Measurements from ENCODE around the gene ZCCHC14.

ZCCHC14 gene

DNA sequence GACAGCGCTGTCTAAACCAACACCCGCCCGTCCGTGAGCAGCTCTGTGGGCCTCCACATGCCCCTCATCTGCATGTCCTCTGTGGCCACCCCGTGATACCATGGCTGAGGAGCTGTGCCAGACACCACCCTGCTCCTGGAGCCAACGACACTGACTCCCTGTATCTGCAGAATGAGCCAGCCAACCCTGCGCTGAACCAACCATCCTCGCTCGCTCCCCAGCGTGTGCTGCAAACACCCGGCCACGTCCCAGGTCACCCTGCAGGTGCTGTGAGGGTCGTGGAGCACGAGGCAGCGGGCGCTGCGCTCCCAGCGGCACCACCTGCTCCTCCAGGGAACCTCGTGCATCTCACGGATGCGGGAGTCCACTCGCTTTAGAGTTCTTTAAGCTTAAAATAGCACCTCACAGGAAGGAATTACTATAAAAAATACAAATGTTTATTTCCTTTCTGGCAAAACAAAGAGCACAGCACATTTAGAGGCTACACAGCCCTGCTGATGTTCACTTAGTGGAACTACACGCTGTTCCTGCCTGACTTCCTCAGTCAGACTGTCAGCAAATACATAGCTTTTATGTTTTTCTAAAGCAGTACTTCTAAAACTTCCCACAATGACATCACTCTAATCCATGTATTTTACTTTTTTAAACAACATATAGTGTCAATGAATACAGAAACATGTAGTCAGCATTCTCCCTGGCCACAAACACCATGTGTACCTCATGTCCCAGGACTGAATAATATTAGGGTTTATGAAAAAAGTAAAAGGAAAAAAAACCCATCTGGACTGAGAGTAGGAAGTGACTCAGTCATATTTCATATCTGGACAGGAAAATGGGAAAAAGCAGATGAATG, 57.2 kb downstream of the ZCCHC14 start:
- Histone ChIP-seq H2BK12ac (ENCODE audit: low read length in 2 of 2) (peak overlapping the region; percentile 22 to 70), H4K8ac (ENCODE audit: low read length) (peak overlapping the region; percentile 2), H3K18ac (ENCODE audit: low read depth in 1 of 2, low read length in 2 of 2) (peak overlapping the region; percentile 6 to 73), H2BK120ac (ENCODE audit: low read depth, low read length) (no peak overlapping the region), H3K4me1 (ENCODE audit: control insufficient read depth, insufficient read depth, low read depth, low read length) (peaks cover 35% of the 10 kb centered on the region), H3K9ac (ENCODE audit: low read length) (peak overlapping the region; percentile 62), H4K91ac (ENCODE audit: low read length) (peak overlapping the region; percentile 10), H3K14ac (ENCODE audit: low read length in 2 of 2) (peak overlapping the region in 1 of 2 experiments; percentile 97), H3K4ac (ENCODE audit: low read depth in 1 of 2, low read length in 2 of 2) (no peak overlapping the region), H3K4me3 (ENCODE audit: insufficient read depth in 1 of 2, low read depth in 1 of 2, low read length in 2 of 2) (peak overlapping the region in 1 of 2 experiments; percentile 68), H3K27me3 (ENCODE audit: control insufficient read depth in 1 of 2, insufficient read depth in 1 of 2, low read length in 2 of 2) (no peaks in the 10 kb centered on the region), H3K23ac (ENCODE audit: low read length in 2 of 2) (peak overlapping the region in 1 of 2 experiments; percentile 14), H2AK5ac (ENCODE audit: low read length, severe bottlenecking) (no peak overlapping the region), H2BK5ac (ENCODE audit: low read depth, low read length, poor library complexity, severe bottlenecking) (no peak overlapping the region), H3K9me3 (ENCODE audit: control insufficient read depth, low read length) (no peaks in the 10 kb centered on the region), H2BK15ac (ENCODE audit: low read depth, poor library complexity, severe bottlenecking) (no peak overlapping the region), H3K36me3 (ENCODE audit: control insufficient read depth in 1 of 2, insufficient read depth in 2 of 2, low read depth in 1 of 2, low read length in 2 of 2) (peaks cover 23 to 41% of the 10 kb centered on the region in 2 experiments), H3K4me2 (ENCODE audit: low read length, poor library complexity, severe bottlenecking) (no peak overlapping the region), H2AFZ (ENCODE audit: low read depth, low read length) (no peak overlapping the region), H3K79me1 (replicated peaks; ENCODE audit: low read length, poor library complexity, severe bottlenecking) (peaks cover 35% of the 10 kb centered on the region), H3K27ac (ENCODE audit: low read length, poor library complexity, severe bottlenecking) (peak overlapping the region; percentile 33)
- 82% methylated on average over 23 of the region's 23 CpGs for WGBS
- DNase-seq: peak; percentile 84

GRCh38 chr16:87434146-87434667, 58.6 kb downstream of the ZCCHC14 start:
- Histone ChIP-seq H2BK120ac (ENCODE audit: low read depth, low read length) (no peak overlapping the region), H3K4me3 (ENCODE audit: insufficient read depth in 1 of 2, low read depth in 1 of 2, low read length in 2 of 2) (no peak overlapping the region), H2AFZ (ENCODE audit: low read depth, low read length) (no peak overlapping the region), H4K8ac (ENCODE audit: low read length) (peak overlapping the region; percentile 36), H3K4me1 (ENCODE audit: control insufficient read depth, insufficient read depth, low read depth, low read length) (peaks cover 33% of the 10 kb centered on the region), H2AK5ac (ENCODE audit: low read length, severe bottlenecking) (no peak overlapping the region), H3K4ac (ENCODE audit: low read depth in 1 of 2, low read length in 2 of 2) (peak overlapping the region in 1 of 2 experiments; percentile 46), H2BK5ac (ENCODE audit: low read depth, low read length, poor library complexity, severe bottlenecking) (no peak overlapping the region), H3K79me1 (replicated peaks; ENCODE audit: low read length, poor library complexity, severe bottlenecking) (peaks cover 33% of the 10 kb centered on the region), H3K18ac (ENCODE audit: low read depth in 1 of 2, low read length in 2 of 2) (no peak overlapping the region), H3K4me2 (ENCODE audit: low read length, poor library complexity, severe bottlenecking) (no peak overlapping the region), H4K91ac (ENCODE audit: low read length) (peak overlapping the region; percentile 3), H2BK12ac (ENCODE audit: low read length in 2 of 2) (no peak overlapping the region), H2BK15ac (ENCODE audit: low read depth, poor library complexity, severe bottlenecking) (no peak overlapping the region), H3K27me3 (ENCODE audit: control insufficient read depth in 1 of 2, insufficient read depth in 1 of 2, low read length in 2 of 2) (no peaks in the 10 kb centered on the region), H3K27ac (ENCODE audit: low read length, poor library complexity, severe bottlenecking) (no peak overlapping the region), H3K9me3 (ENCODE audit: control insufficient read depth, low read length) (no peaks in the 10 kb centered on the region), H3K14ac (ENCODE audit: low read length in 2 of 2) (no peak overlapping the region), H3K23ac (ENCODE audit: low read length in 2 of 2) (no peak overlapping the region), H3K36me3 (ENCODE audit: control insufficient read depth in 1 of 2, insufficient read depth in 2 of 2, low read depth in 1 of 2, low read length in 2 of 2) (peaks cover 29 to 46% of the 10 kb centered on the region in 2 experiments), H3K9ac (ENCODE audit: low read length) (no peak overlapping the region)
- 95% methylated on average over 22 of the region's 22 CpGs for WGBS
- no peak for DNase-seq

- WGBS: 95% methylated on average over 15 of the region's 15 CpGs
- peak overlapping the region in 1 of 2 experiments; percentile 55 for H3K14ac ChIP-seq (ENCODE audit: low read length in 2 of 2)
- H3K18ac ChIP-seq (ENCODE audit: low read depth in 1 of 2, low read length in 2 of 2): peak overlapping the region; percentile 58 to 81
- no peaks in the 10 kb centered on the region for H3K9me3 ChIP-seq (ENCODE audit: control insufficient read depth, low read length)
- peak overlapping the region; percentile 12 to 27 for H3K4ac ChIP-seq (ENCODE audit: low read depth in 1 of 2, low read length in 2 of 2)
- no peak overlapping the region for H2AFZ ChIP-seq (ENCODE audit: low read depth, low read length)
- H3K4me2 ChIP-seq (ENCODE audit: low read length, poor library complexity, severe bottlenecking): no peak overlapping the region
- no peak overlapping the region for H3K4me3 ChIP-seq (ENCODE audit: insufficient read depth in 1 of 2, low read depth in 1 of 2, low read length in 2 of 2)
- H2BK12ac ChIP-seq (ENCODE audit: low read length in 2 of 2): peak overlapping the region in 1 of 2 experiments; percentile 21
- H3K9ac ChIP-seq (ENCODE audit: low read length): peak overlapping the region; percentile 31
- peak overlapping the region in 1 of 2 experiments; percentile 27 for H3K23ac ChIP-seq (ENCODE audit: low read length in 2 of 2)
- H3K27me3 ChIP-seq (ENCODE audit: control insufficient read depth in 1 of 2, insufficient read depth in 1 of 2, low read length in 2 of 2): no peaks in the 10 kb centered on the region
- no peak overlapping the region for H3K27ac ChIP-seq (ENCODE audit: low read length, poor library complexity, severe bottlenecking)
- peaks cover 34 to 53% of the 10 kb centered on the region in 2 experiments for H3K36me3 ChIP-seq (ENCODE audit: control insufficient read depth in 1 of 2, insufficient read depth in 2 of 2, low read depth in 1 of 2, low read length in 2 of 2)
- H2BK15ac ChIP-seq (ENCODE audit: low read depth, poor library complexity, severe bottlenecking): no peak overlapping the region
- no peak for DNase-seq
- H2BK5ac ChIP-seq (ENCODE audit: low read depth, low read length, poor library complexity, severe bottlenecking): no peak overlapping the region
- H3K79me1 ChIP-seq (replicated peaks; ENCODE audit: low read length, poor library complexity, severe bottlenecking): peaks cover 40% of the 10 kb centered on the region
- peaks cover 27% of the 10 kb centered on the region for H3K4me1 ChIP-seq (ENCODE audit: control insufficient read depth, insufficient read depth, low read depth, low read length)
- peak overlapping the region; percentile 67 for H4K8ac ChIP-seq (ENCODE audit: low read length)
- no peak overlapping the region for H4K91ac ChIP-seq (ENCODE audit: low read length)
- no peak overlapping the region for H2AK5ac ChIP-seq (ENCODE audit: low read length, severe bottlenecking)
- H2BK120ac ChIP-seq (ENCODE audit: low read depth, low read length): no peak overlapping the region
These were observed 60.4 kb downstream of the ZCCHC14 start for GRCh38 chr16:87432330-87432915.

- H2BK120ac ChIP-seq (ENCODE audit: low read depth, low read length): no peak overlapping the region
- no peak overlapping the region for H2AK5ac ChIP-seq (ENCODE audit: low read length, severe bottlenecking)
- H3K14ac ChIP-seq (ENCODE audit: low read length in 2 of 2): no peak overlapping the region
- no peak overlapping the region for H3K4me3 ChIP-seq (ENCODE audit: insufficient read depth in 1 of 2, low read depth in 1 of 2, low read length in 2 of 2)
- H4K91ac ChIP-seq (ENCODE audit: low read length): no peak overlapping the region
- peaks cover 42% of the 10 kb centered on the region for H3K79me1 ChIP-seq (replicated peaks; ENCODE audit: low read length, poor library complexity, severe bottlenecking)
- no peak overlapping the region for H2AFZ ChIP-seq (ENCODE audit: low read depth, low read length)
- no peak overlapping the region for H3K4ac ChIP-seq (ENCODE audit: low read depth in 1 of 2, low read length in 2 of 2)
- H3K36me3 ChIP-seq (ENCODE audit: control insufficient read depth in 1 of 2, insufficient read depth in 2 of 2, low read depth in 1 of 2, low read length in 2 of 2): peaks cover 35 to 56% of the 10 kb centered on the region in 2 experiments
- H2BK12ac ChIP-seq (ENCODE audit: low read length in 2 of 2): no peak overlapping the region
- no peak overlapping the region for H3K23ac ChIP-seq (ENCODE audit: low read length in 2 of 2)
- H4K8ac ChIP-seq (ENCODE audit: low read length): no peak overlapping the region
- peak overlapping the region; percentile 5 to 58 for H3K18ac ChIP-seq (ENCODE audit: low read depth in 1 of 2, low read length in 2 of 2)
- no peak overlapping the region for H2BK5ac ChIP-seq (ENCODE audit: low read depth, low read length, poor library complexity, severe bottlenecking)
- 22% methylated on average over 5 of the region's 7 CpGs for WGBS
- no peaks in the 10 kb centered on the region for H3K9me3 ChIP-seq (ENCODE audit: control insufficient read depth, low read length)
- H3K9ac ChIP-seq (ENCODE audit: low read length): peak overlapping the region; percentile 31
- peaks cover 25% of the 10 kb centered on the region for H3K4me1 ChIP-seq (ENCODE audit: control insufficient read depth, insufficient read depth, low read depth, low read length)
- DNase-seq: peak; percentile 91
- H3K27me3 ChIP-seq (ENCODE audit: control insufficient read depth in 1 of 2, insufficient read depth in 1 of 2, low read length in 2 of 2): no peaks in the 10 kb centered on the region
- no peak overlapping the region for H2BK15ac ChIP-seq (ENCODE audit: low read depth, poor library complexity, severe bottlenecking)
- no peak overlapping the region for H3K4me2 ChIP-seq (ENCODE audit: low read length, poor library complexity, severe bottlenecking)
- no peak overlapping the region for H3K27ac ChIP-seq (ENCODE audit: low read length, poor library complexity, severe bottlenecking)
These were observed 60.9 kb downstream of the ZCCHC14 start for GRCh38 chr16:87431926-87432325.

All from mesenchymal stem cell (in vitro differentiated cells and primary cell).